Nephron (organoid): ENCODE measurements around the gene PBX1.

Experiments used
- H3K27ac Mint-ChIP-seq, 3 experiments: 2 replicates each; pipeline ENCODE4 v1.8.0; 2020; ENCODE audit warnings: mixed read lengths in 3 of 3, mild to moderate bottlenecking in 2 of 3, moderate library complexity in 1 of 3
- H3K27me3 Mint-ChIP-seq: 2 replicates; pipeline ENCODE4 v1.8.0; 2021; ENCODE audit warnings: low read depth, mild to moderate bottlenecking, moderate library complexity, mixed read lengths
- H3K36me3 Mint-ChIP-seq: 2 replicates; pipeline ENCODE4 v1.8.0; 2020; ENCODE audit warnings: low read depth, mixed read lengths
- H3K4me1 Mint-ChIP-seq: 2 replicates; pipeline ENCODE4 v1.8.0; 2020; ENCODE audit warnings: mixed read lengths
- H3K4me3 Mint-ChIP-seq, 3 experiments: 2 replicates each; pipeline ENCODE4 v1.8.0; 2020; ENCODE audit warnings: mild to moderate bottlenecking in 3 of 3, mixed read lengths in 3 of 3, moderate library complexity in 2 of 3
- H3K9me3 Mint-ChIP-seq: 2 replicates; pipeline ENCODE4 v1.8.0; 2020; ENCODE audit warnings: mixed read lengths
- TF ChIP-seq, protein P1 (sequence below), 3 experiments: fragments of 200-600 bp; sonication (generic); IDR thresholded peaks; one replicate each; pipeline ENCODE4 v1.5.0; 2021; ENCODE audit warnings: antibody characterized with exemption in 3 of 3; ENCODE audit not compliant: unreplicated experiment in 3 of 3

The PBX1 gene

DNA sequence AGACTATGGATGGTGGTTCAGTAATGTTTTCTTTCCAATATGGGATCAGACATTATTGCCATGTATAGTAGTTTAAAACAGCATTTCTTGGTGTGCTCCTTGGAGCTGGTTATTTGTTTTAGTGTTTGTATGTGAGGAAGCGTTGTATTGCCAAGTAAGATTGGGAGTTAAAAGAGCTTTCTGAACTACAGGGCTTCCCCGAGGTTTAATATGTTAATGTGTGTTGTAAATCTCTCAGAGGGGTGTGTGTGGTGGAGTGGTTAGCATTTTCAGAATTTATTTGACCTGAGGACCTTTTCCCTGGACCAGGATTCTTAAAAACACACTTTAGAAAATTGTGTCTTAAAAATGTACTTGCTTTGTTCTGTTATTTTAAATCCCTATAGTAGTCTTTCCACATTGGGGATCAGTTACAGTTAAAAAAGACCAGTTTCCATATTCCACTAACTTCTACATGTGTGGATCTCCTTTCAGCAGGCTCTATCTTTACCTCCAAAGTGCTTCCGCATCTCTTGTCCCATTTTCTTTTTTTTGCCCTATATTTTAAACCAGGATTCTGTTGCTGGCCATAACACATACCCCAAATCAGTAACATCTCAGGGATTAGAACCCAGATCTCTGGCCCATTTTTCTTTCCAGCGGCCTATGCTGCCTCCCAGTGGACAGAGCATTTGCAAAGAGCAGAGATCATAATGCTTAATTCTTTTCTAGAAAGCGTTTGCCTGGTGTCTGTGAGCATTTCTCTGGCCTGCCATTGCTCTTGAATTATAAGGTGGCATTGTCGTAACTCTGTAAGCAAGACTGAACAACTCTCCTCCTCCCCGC lies 58.6 kb downstream of the PBX1 start:
- no peak overlapping the region for H3K27ac Mint-ChIP-seq
- H3K9me3 Mint-ChIP-seq, result no peaks in the 10 kb centered on the region
- no peak overlapping the region for H3K4me3 Mint-ChIP-seq
- H3K4me1 Mint-ChIP-seq, result peaks cover 54% of the 10 kb centered on the region
- TF ChIP-seq, protein P1, sequence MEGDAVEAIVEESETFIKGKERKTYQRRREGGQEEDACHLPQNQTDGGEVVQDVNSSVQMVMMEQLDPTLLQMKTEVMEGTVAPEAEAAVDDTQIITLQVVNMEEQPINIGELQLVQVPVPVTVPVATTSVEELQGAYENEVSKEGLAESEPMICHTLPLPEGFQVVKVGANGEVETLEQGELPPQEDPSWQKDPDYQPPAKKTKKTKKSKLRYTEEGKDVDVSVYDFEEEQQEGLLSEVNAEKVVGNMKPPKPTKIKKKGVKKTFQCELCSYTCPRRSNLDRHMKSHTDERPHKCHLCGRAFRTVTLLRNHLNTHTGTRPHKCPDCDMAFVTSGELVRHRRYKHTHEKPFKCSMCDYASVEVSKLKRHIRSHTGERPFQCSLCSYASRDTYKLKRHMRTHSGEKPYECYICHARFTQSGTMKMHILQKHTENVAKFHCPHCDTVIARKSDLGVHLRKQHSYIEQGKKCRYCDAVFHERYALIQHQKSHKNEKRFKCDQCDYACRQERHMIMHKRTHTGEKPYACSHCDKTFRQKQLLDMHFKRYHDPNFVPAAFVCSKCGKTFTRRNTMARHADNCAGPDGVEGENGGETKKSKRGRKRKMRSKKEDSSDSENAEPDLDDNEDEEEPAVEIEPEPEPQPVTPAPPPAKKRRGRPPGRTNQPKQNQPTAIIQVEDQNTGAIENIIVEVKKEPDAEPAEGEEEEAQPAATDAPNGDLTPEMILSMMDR (IDR thresholded peaks at IDR 0.05; ENCODE audit: unreplicated experiment in 3 of 3), result peak; percentile 28 to 61 (median 50)
- H3K27me3 Mint-ChIP-seq, result no peaks in the 10 kb centered on the region
- H3K36me3 Mint-ChIP-seq, result peaks cover 18% of the 10 kb centered on the region

DNA sequence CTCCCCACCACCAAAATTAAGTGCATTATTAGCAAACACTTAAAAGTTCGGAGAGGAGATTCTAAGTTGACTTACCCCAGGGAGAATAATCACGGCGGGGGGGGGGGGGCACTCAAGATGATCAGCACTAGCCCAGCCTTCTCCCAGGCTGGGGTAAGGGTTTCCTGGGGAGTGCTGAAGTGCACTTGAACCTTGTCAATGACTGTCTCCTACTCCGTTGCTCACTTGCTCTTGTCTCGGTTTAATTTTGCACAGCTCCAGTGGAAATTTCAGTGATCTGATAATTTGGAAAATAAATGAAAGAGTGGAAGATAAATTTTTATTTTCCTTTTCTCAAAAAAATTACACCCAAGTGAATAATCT lies 59.2 kb downstream of the PBX1 start:
- H3K27ac Mint-ChIP-seq, result no peak overlapping the region
- peaks cover 54% of the 10 kb centered on the region for H3K4me1 Mint-ChIP-seq
- no peak overlapping the region for H3K4me3 Mint-ChIP-seq
- peaks cover 17% of the 10 kb centered on the region for H3K36me3 Mint-ChIP-seq
- H3K9me3 Mint-ChIP-seq, result no peaks in the 10 kb centered on the region
- TF ChIP-seq, protein P1 (IDR thresholded peaks at IDR 0.05; ENCODE audit: unreplicated experiment in 3 of 3), result no peak
- H3K27me3 Mint-ChIP-seq, result no peaks in the 10 kb centered on the region

DNA sequence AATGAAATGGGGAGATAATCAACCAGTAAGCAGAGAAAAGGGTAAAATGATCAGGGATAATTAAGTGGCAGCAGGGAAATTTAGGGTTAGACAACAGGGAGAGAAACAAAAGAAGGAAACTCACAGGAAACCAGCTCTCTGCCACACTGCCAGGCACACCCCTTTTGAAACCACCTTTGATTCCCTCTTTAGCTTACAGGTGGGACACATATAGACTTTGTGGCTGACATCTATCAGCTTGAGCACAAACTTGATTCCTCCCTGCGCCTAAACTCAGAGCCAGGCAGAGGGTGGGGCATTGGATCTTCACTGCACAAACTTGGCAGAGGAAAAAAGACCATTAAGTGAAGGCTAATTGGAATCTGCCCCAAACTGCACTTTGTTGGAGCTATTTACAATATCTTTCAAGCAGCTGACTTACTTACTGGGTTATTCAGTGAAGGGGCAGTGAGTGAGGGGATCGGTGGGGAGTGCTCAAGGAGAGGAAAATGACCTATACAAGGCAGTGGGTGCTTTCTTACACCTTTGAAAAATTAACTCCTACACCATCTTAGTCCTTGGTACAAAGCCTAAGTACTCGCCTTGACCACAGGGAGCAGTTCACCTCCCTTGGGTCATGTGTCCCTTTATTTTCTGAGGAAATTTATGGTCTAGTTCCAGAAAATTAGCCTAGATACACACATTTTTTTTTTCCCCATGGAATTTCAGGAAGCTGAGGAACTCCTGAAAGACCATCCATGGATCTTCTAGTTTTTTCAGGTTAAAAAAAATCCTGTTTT lies 60.2 kb downstream of the PBX1 start:
- Mint-ChIP-seq H3K4me1 (peaks cover 54% of the 10 kb centered on the region), H3K9me3 (no peaks in the 10 kb centered on the region), H3K4me3 (no peak overlapping the region), H3K36me3 (peaks cover 8% of the 10 kb centered on the region), H3K27ac (no peak overlapping the region), H3K27me3 (no peaks in the 10 kb centered on the region)
- TF ChIP-seq, protein P1 (IDR thresholded peaks at IDR 0.05; ENCODE audit: unreplicated experiment in 3 of 3), result no peak

DNA sequence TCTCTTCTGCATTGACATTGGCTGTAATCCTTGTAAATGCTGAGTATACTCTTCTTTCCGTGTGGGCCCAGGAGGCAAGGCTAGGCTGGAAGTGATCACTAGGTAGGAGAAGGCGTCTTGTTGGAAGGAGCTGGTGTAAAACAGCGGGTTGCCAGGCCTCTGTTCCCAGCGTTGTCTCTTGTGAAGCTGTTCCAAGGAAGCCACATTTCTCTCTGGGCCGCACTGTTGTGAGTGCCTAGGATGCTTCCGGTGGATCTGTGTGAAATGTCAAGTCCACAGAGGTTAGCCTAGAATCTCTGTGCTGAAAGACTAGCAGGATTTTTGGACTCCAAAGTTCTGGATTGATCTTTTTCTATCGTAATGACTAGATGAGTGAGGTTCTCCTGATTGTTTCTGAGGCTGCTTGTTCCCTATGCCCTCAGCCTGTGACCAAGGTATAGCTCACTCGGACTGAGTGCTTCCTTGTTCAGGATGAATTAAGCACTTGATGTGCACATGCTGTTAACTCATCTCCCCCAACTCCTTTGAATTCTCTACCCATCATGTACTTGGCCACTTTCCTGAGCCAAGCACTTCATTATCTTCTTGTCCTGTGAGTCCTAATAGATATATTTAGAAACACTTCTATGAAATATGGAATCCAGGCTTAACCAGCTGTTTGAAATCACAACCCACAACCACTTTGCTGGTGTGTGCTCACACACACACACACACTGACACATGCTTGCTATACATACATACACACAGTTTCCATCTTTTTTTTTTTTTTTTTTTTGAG lies 63.3 kb downstream of the PBX1 start:
- H3K4me3 Mint-ChIP-seq, result peak overlapping the region in 1 of 3 experiments; percentile 10
- no peaks in the 10 kb centered on the region for H3K9me3 Mint-ChIP-seq
- peak overlapping the region; percentile 58 to 84 (median 78) for H3K27ac Mint-ChIP-seq
- TF ChIP-seq, protein P1 (IDR thresholded peaks at IDR 0.05; ENCODE audit: unreplicated experiment in 3 of 3), result no peak
- peaks cover 58% of the 10 kb centered on the region for H3K4me1 Mint-ChIP-seq
- peaks cover 16% of the 10 kb centered on the region for H3K36me3 Mint-ChIP-seq
- H3K27me3 Mint-ChIP-seq, result no peaks in the 10 kb centered on the region

DNA sequence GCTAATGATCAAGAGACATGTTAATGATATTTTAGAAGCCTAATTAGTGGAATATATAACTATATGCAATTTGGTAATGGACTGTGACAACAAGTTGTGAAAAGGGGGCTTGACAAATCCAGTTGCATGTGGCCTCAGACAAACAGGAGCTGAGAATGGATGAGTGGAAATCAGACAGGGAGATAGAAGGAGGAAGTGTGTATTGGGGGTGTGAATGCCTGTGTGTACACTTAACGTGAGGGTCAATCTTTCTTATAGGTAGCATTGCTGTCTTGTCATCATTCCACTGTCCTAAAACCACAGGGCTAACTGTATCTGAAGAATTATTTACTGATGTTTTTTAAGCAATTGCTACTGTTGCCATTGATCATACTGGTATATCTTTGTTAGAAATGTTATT lies 64.8 kb downstream of the PBX1 start:
- no peak overlapping the region for H3K4me3 Mint-ChIP-seq

More for the DNA sequence above, 64.8 kb downstream of the PBX1 start:
- H3K9me3 Mint-ChIP-seq, result no peaks in the 10 kb centered on the region
- H3K27me3 Mint-ChIP-seq, result no peaks in the 10 kb centered on the region
- peaks cover 73% of the 10 kb centered on the region for H3K4me1 Mint-ChIP-seq
- H3K27ac Mint-ChIP-seq, result peak overlapping the region in 2 of 3 experiments; percentile 12 to 78
- H3K36me3 Mint-ChIP-seq, result peaks cover 26% of the 10 kb centered on the region
- TF ChIP-seq, protein P1 (IDR thresholded peaks at IDR 0.05; ENCODE audit: unreplicated experiment in 3 of 3), result no peak
